WERI-Rb-1 (cell line): ENCODE measurements around the gene ELANE.

ENCODE experiments used
- DNase-seq: peaks from one replicate; pipeline ENCODE4 v3.0.0-alpha.2; 2020
- H3K27ac ChIP-seq: fragments of 250-450 bp; sonication (Bioruptor Pico); 2 replicates; pipeline ENCODE4 v1.5.1; 2020; ENCODE audit warnings: mild to moderate bottlenecking, moderate library complexity
- H3K27me3 ChIP-seq: fragments of 250-450 bp; sonication (Bioruptor Pico); 2 replicates; pipeline ENCODE4 v1.5.1; 2021; ENCODE audit warnings: mild to moderate bottlenecking, low read depth, moderate library complexity; ENCODE audit not compliant: insufficient read depth, severe bottlenecking
- H3K36me3 ChIP-seq: fragments of 250-450 bp; sonication (Bioruptor Pico); 2 replicates; pipeline ENCODE4 v1.5.1; 2020; ENCODE audit warnings: mild to moderate bottlenecking, moderate library complexity
- H3K4me3 ChIP-seq: 2 replicates; pipeline ENCODE4 v1.5.1; 2011; ENCODE audit warnings: low read depth, mild to moderate bottlenecking, control low read depth, low read length
- H3K9me3 ChIP-seq: fragments of 250-450 bp; sonication (Bioruptor Pico); 2 replicates; pipeline ENCODE4 v1.5.1; 2021; ENCODE audit warnings: mild to moderate bottlenecking, moderate library complexity; ENCODE audit not compliant: severe bottlenecking
- TF ChIP-seq, protein P1 (sequence below): IDR thresholded peaks from 2 replicates; pipeline ENCODE4 v1.5.1; 2011; ENCODE audit warnings: low read depth, mild to moderate bottlenecking, control low read depth, inconsistent platforms, low read length

Gene ELANE

DNA sequence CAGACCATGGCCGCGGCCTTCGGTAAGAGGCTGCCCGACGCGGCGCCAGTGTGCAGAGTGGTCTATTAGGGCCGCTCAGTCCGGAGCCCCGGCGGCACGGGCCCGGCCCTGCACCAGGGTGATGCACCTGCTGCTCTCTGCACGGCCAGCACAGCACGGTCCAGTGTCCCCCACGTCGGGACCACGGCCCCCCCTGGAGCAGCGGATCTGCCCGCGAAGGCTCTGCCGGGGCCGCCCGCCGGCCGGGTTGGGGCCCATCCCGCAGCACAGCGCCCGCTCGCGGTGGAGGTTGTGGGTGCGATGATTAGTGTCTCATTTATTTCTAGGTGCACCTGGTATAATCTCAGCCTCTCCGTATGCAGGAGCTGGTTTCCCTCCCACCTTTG is 46.9 kb upstream of the ELANE start:
- Histone ChIP-seq H3K27me3 (no peaks in the 10 kb centered on the region), H3K4me3 (no peak overlapping the region), H3K27ac (no peak overlapping the region), H3K36me3 (peaks cover 97% of the 10 kb centered on the region), H3K9me3 (no peaks in the 10 kb centered on the region)
- no peak for DNase-seq
- TF ChIP-seq, protein P1, sequence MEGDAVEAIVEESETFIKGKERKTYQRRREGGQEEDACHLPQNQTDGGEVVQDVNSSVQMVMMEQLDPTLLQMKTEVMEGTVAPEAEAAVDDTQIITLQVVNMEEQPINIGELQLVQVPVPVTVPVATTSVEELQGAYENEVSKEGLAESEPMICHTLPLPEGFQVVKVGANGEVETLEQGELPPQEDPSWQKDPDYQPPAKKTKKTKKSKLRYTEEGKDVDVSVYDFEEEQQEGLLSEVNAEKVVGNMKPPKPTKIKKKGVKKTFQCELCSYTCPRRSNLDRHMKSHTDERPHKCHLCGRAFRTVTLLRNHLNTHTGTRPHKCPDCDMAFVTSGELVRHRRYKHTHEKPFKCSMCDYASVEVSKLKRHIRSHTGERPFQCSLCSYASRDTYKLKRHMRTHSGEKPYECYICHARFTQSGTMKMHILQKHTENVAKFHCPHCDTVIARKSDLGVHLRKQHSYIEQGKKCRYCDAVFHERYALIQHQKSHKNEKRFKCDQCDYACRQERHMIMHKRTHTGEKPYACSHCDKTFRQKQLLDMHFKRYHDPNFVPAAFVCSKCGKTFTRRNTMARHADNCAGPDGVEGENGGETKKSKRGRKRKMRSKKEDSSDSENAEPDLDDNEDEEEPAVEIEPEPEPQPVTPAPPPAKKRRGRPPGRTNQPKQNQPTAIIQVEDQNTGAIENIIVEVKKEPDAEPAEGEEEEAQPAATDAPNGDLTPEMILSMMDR = no peak

DNA sequence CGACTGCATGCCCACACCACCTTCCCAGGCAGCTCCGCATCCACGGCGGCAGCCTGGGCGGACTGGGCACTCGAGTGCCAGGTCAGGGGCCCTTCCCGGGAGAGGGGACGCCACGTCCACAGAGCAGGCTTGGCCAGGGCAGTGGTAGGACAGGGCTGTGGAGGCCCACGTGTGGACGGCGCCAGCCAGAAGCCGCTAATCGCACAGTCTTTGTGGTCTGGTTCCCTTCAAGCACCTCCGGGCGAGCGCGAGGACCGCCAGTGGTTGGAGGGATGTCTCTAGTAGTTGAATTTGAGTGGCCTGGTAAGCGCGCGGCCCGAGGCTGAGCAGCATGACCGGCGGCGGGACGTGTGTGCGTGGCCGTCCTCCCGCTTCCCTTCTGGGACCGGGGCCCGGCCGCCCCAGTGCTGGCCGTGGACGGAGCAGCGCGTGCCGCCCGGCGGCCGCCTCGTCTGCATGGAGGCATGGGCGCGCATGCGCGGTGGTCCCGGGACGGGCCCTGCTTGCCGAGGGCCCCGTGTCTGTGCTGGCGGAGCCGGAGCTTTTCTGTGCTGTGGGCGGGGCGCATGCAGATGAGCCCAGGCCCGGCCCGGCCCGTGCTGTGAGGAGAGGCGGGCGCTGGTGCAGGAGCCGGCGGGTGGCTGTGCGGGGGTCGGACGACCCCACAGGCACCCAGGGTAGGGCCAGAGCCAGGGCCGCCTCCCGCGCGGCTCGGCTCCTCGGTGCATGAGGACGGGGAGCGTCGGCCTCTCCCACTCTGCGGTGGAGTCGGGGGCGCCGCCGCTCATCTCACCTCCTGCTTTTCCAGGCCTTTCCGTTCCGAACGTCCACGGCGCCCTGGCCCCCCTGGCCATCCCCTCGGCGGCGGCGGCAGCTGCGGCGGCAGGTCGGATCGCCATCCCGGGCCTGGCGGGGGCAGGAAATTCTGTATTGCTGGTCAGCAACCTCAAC is 46.2 kb upstream of the ELANE start:
- Histone ChIP-seq H3K27ac (no peak overlapping the region), H3K27me3 (no peaks in the 10 kb centered on the region), H3K4me3 (no peak overlapping the region), H3K9me3 (no peaks in the 10 kb centered on the region), H3K36me3 (peaks cover 97% of the 10 kb centered on the region)
- DNase-seq = no peak
- TF ChIP-seq, protein P1 = no peak

DNA sequence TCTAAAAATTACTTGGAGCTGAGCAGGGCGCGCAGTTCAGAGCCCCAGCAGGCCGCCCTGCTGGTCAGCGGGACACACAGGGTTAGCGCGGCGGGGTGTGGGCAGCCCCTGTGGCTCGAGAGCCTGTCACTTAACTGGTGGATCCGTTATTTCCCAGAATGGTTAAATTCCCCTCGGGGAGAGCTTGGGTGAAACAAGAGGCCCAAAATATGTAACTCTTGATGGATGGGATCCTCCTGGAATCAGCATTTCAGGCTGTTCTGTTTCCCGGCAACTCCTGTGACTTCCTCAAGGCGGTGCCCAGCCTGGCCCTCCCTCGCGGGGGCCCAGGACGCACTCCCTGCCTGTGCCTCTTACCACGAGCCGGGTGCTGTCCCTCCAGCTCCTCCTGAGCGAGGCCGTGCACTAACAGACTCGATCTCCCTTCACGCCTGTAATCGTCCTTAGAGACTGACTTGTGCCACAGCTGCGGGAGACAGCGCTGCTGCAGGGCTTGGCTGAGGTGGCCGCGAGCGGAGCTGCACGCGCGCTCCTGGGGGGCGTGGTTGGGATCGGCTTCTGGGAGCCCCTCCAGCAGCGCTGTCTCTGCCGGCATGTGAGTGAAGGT is 45.2 kb upstream of the ELANE start:
- no peaks in the 10 kb centered on the region for H3K27me3 ChIP-seq
- DNase-seq = no peak
- H3K4me3 ChIP-seq = no peak overlapping the region
- no peaks in the 10 kb centered on the region for H3K9me3 ChIP-seq
- TF ChIP-seq, protein P1 = no peak
- H3K27ac ChIP-seq = no peak overlapping the region
- H3K36me3 ChIP-seq = peaks cover 97% of the 10 kb centered on the region

DNA sequence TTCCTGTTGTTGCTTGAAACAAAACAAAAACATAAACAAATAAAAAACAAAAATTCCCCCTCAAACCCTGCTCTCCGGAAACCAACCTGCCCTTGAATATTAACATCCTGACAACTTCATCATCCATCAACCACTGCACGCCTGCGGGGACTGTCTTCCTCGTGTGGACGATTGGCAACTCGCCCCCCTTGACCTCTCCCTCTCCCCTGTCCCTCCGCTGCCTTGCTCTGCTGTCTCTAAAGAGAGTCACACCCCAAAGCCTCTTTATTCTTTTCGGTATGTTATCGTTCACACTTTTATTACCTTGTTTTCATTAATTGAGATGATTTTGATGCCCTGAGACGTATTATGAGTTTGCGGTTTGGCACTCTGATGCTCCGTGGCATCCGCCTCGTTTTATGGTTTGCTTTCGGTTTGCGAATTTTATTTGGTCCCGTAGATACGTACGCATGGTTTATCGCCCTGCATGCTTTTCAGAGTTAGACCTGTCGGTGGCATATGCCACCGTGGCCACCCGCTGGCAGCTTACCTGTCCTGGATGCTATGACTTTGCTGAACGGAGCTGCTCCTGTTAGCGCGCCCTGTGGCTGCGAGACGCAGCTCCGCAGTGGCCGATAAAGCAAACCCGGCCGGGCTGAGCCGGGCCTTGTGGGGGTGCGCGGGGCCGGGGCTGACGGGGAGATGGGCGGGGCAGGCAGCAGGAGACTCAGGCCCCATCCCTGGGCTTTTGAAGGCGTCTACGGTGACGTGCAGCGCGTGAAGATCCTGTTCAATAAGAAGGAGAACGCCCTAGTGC is 44.3 kb upstream of the ELANE start:
- Histone ChIP-seq H3K9me3 (no peaks in the 10 kb centered on the region), H3K36me3 (peaks cover 92% of the 10 kb centered on the region), H3K27me3 (no peaks in the 10 kb centered on the region), H3K27ac (no peak overlapping the region), H3K4me3 (no peak overlapping the region)
- TF ChIP-seq, protein P1 = no peak
- DNase-seq = no peak

DNA sequence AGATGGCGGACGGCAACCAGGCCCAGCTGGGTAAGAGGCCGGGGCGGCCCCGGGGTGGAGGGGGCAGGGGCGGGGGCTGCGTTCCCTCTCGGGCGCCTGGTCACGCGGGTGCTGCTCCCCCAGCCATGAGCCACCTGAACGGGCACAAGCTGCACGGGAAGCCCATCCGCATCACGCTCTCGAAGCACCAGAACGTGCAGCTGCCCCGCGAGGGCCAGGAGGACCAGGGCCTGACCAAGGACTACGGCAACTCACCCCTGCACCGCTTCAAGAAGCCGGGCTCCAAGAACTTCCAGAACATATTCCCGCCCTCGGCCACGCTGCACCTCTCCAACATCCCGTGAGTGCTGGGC is 43.7 kb upstream of the ELANE start:
- no peaks in the 10 kb centered on the region for H3K9me3 ChIP-seq
- H3K4me3 ChIP-seq = no peak overlapping the region
- H3K36me3 ChIP-seq = peaks cover 92% of the 10 kb centered on the region
- no peak for DNase-seq
- H3K27ac ChIP-seq = no peak overlapping the region
- H3K27me3 ChIP-seq = no peaks in the 10 kb centered on the region
- TF ChIP-seq, protein P1 = no peak
